Neural crest cell (in vitro differentiated cells): Measurements from ENCODE around the gene POLN. TPM values are rescaled to one million over a fixed set of nuclear protein-coding genes. Genes with fewer than 3 reads are reported as not detected.
A peak's percentile ranks its signal among the peaks of the same experiment; 100 is the strongest.
"Not testable (repeated sequence)": the region's sequence is repeated elsewhere in the genome, so short reads cannot be mapped to it uniquely, and the experiment has no call there.

ENCODE experiments used
- DNase-seq: peaks from one replicate; pipeline ENCODE4 v3.0.0; 2021; ENCODE audit warnings: low read depth, mixed read lengths, low spot score
- H3K27ac Mint-ChIP-seq: one replicate; pipeline ENCODE4 v1.8.0; 2021; ENCODE audit warnings: mild to moderate bottlenecking, mixed read lengths; ENCODE audit not compliant: unreplicated experiment
- H3K27me3 Mint-ChIP-seq: 2 replicates; pipeline ENCODE4 v1.8.0; 2021; ENCODE audit warnings: low read depth, mild to moderate bottlenecking, mixed read lengths
- H3K36me3 Mint-ChIP-seq: 2 replicates; pipeline ENCODE4 v1.8.0; 2021; ENCODE audit warnings: low read depth, mild to moderate bottlenecking, mixed read lengths
- H3K4me1 Mint-ChIP-seq: 2 replicates; pipeline ENCODE4 v1.8.0; 2021; ENCODE audit warnings: mixed read lengths
- H3K4me3 Mint-ChIP-seq: one replicate; pipeline ENCODE4 v1.8.0; 2021; ENCODE audit warnings: mild to moderate bottlenecking, mixed read lengths
- H3K9me3 Mint-ChIP-seq: 2 replicates; pipeline ENCODE4 v1.8.0; 2021; ENCODE audit warnings: mixed read lengths
- total RNA-seq: library from RNA; stranded (reverse); gene quantifications from 2 replicates; pipeline ENCODE4 v1.2.1, GENCODE V29; 2021
- TF ChIP-seq, protein P1 (sequence below): fragments of 200-600 bp; sonication (generic); conservative IDR thresholded peaks from 2 replicates; pipeline ENCODE4 v1.5.0; 2021; ENCODE audit warnings: antibody characterized with exemption, mild to moderate bottlenecking

The POLN gene
- total RNA-seq, 1 donor from 2014 or later = 5.6 TPM

DNA sequence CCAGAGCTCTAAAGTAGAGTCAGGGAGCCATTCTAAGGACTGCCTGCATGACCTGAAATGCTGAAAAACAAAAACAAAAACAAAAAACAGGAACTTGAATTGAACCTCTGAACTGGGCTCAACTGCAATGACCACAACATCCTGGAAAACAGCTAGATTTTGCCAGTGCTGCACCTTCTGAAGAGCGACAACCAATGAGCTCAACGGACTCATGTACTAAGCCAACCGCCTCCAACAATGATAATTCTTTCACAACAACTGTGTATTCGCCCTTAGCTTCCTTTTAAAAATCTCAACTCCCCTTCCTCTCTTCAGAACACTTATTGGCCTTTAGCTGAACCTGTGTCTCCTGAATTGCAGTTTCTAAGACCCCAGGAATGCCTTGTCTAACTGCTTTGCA, 69.8 kb downstream of the POLN start:
- no peak overlapping the region for H3K4me3 Mint-ChIP-seq
- H3K27ac Mint-ChIP-seq = peak overlapping the region; percentile 28
- no peaks in the 10 kb centered on the region for H3K27me3 Mint-ChIP-seq
- H3K36me3 Mint-ChIP-seq = no peaks in the 10 kb centered on the region
- no peaks in the 10 kb centered on the region for H3K4me1 Mint-ChIP-seq
- DNase-seq = no peak
- TF ChIP-seq, protein P1, sequence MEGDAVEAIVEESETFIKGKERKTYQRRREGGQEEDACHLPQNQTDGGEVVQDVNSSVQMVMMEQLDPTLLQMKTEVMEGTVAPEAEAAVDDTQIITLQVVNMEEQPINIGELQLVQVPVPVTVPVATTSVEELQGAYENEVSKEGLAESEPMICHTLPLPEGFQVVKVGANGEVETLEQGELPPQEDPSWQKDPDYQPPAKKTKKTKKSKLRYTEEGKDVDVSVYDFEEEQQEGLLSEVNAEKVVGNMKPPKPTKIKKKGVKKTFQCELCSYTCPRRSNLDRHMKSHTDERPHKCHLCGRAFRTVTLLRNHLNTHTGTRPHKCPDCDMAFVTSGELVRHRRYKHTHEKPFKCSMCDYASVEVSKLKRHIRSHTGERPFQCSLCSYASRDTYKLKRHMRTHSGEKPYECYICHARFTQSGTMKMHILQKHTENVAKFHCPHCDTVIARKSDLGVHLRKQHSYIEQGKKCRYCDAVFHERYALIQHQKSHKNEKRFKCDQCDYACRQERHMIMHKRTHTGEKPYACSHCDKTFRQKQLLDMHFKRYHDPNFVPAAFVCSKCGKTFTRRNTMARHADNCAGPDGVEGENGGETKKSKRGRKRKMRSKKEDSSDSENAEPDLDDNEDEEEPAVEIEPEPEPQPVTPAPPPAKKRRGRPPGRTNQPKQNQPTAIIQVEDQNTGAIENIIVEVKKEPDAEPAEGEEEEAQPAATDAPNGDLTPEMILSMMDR = no peak
- H3K9me3 Mint-ChIP-seq = no peaks in the 10 kb centered on the region

DNA sequence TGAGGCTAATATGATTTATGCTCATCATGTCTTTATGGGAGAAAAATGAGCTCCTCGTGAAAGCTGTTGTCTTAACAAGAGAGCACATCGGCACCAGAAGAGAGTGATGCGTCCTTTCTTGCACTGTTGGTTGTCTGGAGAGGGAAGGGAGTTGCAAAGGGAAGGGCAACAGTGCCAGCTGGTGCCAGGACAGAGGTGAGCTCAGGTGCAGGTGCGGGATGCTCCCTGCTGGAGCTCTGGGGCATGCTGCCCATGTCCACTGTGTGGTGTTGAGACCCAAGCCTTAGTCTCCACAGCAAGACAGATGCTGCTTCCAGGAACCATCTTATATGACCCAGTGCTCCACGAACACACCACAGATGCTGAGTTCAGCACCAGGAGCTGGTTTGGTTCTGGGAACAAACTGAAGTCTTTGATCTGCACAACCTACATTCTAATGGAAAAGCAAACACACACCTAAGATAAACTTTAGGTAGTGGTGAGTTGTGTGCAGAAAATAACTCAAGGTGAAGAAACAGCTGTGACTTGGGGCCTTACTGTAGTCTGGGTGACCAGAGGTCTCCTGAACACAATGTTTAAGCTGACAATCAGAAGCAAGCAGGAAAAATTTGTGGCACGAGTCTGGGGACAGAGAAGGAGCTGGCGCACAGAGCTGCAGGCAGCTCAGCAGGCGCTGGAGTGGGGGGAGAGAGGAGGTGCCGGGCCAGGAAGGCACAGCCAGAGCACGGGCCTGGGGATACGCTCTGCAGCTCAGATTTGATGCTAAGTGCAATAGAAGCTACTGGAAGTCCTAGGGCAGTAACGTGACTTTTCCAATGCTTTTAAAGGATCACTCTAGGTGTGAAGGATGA, 73.2 kb downstream of the POLN start:
- Mint-ChIP-seq H3K36me3 (peaks cover 5% of the 10 kb centered on the region), H3K4me1 (no peaks in the 10 kb centered on the region), H3K27ac (no peak overlapping the region), H3K4me3 (no peak overlapping the region), H3K9me3 (peaks cover 5% of the 10 kb centered on the region), H3K27me3 (no peaks in the 10 kb centered on the region)
- DNase-seq = no peak
- TF ChIP-seq, protein P1 = no peak

DNA sequence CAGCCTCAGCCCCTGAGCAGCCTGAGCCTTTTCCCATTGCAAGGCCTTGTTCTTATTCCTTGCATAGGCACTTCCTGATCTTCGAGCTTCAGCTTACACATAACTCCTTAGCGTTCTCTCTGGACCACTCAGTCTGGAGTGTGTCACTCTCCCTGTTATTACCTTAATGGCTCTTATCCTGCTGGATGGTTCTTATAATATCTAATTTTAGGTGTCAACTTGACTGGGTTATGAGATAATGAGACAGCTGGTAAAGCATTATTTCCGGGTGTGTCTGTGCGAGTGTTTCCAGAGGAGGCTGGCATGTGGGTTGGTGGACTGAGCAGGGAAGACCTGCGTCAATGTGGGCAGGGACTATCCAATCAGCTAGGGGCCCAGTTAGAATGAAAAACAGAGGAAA, 75.7 kb downstream of the POLN start:
- DNase-seq = no peak
- Mint-ChIP-seq H3K27ac (no peak overlapping the region), H3K4me3 (no peak overlapping the region), H3K4me1 (peaks cover 3% of the 10 kb centered on the region), H3K27me3 (no peaks in the 10 kb centered on the region), H3K36me3 (peaks cover 15% of the 10 kb centered on the region), H3K9me3 (peaks cover 5% of the 10 kb centered on the region)
- TF ChIP-seq, protein P1 = no peak

DNA sequence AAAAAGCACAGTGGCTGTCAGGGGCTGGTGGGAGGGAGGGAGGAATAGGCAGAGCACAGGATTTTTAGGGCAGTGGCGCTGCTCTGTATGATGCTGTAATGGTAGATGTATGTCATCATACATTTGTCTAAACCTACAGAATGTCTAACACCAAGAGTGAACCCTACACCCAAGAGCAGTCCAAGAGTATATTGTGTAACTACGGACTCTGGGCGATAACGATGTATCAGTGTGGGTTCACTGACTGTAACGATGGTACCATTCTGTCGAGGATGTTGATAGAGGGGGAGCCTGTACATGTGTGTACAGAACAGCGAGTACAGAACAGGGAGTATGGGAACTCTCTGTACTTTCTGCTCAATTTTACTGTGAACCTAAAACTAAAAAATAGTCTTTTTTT, 76.5 kb downstream of the POLN start:
- TF ChIP-seq, protein P1 = no peak
- Mint-ChIP-seq H3K9me3 (peaks cover 5% of the 10 kb centered on the region), H3K27me3 (no peaks in the 10 kb centered on the region), H3K27ac (no peak overlapping the region), H3K36me3 (peaks cover 15% of the 10 kb centered on the region), H3K4me1 (peaks cover 3% of the 10 kb centered on the region), H3K4me3 (no peak overlapping the region)
- no peak for DNase-seq

DNA sequence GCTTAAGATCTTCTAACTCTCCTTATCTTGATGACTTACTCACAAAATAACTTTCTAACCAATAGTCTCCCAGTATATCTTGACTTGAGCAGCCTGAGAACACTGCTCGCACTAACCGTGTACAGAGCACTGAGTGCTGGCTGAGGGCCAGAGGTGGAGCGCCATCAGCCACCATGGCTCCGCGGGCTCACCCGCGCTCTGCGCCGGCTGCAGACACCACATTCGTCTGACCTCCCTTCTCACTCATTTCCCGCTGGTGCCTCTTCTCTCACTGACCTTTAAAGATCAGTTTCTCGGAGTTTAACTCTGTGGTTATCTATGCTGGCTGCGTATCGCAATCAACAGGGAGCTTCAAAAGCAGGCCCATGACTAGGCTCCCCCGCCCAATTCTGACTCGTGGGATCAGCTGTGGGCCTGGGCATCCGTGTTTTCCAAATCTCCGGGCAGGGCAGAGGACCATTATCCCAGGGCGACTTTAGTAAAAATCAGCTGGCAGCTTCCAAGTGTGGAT, 78.6 kb downstream of the POLN start:
- no peak overlapping the region for H3K27ac Mint-ChIP-seq
- DNase-seq = no peak
- no peaks in the 10 kb centered on the region for H3K27me3 Mint-ChIP-seq
- H3K4me3 Mint-ChIP-seq = no peak overlapping the region
- H3K36me3 Mint-ChIP-seq = peaks cover 15% of the 10 kb centered on the region
- H3K4me1 Mint-ChIP-seq = peaks cover 3% of the 10 kb centered on the region
- peaks cover 5% of the 10 kb centered on the region for H3K9me3 Mint-ChIP-seq
- TF ChIP-seq, protein P1 = no peak

DNA sequence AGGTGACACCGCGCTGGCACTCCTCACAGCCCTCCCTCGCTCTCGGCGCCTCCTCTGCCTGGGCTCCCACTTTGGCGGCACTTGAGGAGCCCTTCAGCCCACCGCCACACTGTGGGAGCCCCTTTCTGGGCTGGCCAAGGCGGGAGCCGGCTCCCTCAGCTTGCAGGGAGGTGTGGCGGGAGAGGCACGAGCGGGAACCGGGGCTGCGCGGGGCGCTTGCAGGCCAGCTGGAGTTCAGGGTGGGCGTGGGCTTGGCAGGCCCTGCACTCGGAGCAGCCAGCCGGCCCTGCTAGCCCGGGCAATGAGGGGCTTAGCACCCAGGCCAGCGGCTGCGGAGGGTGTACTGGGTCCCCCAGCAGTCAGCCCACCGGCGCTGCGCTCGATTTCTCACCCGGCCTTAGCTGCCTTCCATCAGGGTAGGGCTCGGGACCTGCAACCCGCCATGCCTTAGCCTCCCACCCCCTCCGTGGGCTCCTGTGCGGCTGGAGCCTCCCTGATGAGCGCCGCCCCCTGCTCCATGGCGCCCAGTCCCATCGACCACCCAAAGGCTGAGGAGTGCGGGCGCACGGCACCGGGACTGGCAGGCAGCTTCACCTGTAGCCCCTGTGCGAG, 80.7 kb downstream of the POLN start:
- not testable (repeated sequence) for H3K27ac Mint-ChIP-seq, H3K27me3 Mint-ChIP-seq, DNase-seq, H3K4me3 Mint-ChIP-seq, H3K9me3 Mint-ChIP-seq, H3K4me1 Mint-ChIP-seq
- H3K36me3 Mint-ChIP-seq = peaks cover 15% of the 10 kb centered on the region
